Measurements from ENCODE around the gene BAG5.
"Not testable (repeated sequence)": the region's sequence is repeated elsewhere in the genome, so short reads cannot be mapped to it uniquely, and the experiment has no call there.

The BAG5 gene

GRCh38 chr14:103529383-103530365 is 32.8 kb downstream of the BAG5 start:
- Histone ChIP-seq H3K4me3 (ENCODE audit: low read length) (peak overlapping the region; percentile 93), H3K27ac (ENCODE audit: low read length) (no peak overlapping the region), H3K4me1 (ENCODE audit: control insufficient read depth, low read depth, low read length) (peaks cover 4% of the 10 kb centered on the region), H3K9ac (ENCODE audit: low read length) (peak overlapping the region; percentile 70), H3K36me3 (ENCODE audit: control insufficient read depth, low read depth, low read length) (peaks cover 3% of the 10 kb centered on the region), H3K27me3 (ENCODE audit: control insufficient read depth, insufficient read depth, low read length) (peaks cover 11% of the 10 kb centered on the region), H3K9me3 (ENCODE audit: control insufficient read depth, low read depth, low read length) (no peaks in the 10 kb centered on the region)

DNA sequence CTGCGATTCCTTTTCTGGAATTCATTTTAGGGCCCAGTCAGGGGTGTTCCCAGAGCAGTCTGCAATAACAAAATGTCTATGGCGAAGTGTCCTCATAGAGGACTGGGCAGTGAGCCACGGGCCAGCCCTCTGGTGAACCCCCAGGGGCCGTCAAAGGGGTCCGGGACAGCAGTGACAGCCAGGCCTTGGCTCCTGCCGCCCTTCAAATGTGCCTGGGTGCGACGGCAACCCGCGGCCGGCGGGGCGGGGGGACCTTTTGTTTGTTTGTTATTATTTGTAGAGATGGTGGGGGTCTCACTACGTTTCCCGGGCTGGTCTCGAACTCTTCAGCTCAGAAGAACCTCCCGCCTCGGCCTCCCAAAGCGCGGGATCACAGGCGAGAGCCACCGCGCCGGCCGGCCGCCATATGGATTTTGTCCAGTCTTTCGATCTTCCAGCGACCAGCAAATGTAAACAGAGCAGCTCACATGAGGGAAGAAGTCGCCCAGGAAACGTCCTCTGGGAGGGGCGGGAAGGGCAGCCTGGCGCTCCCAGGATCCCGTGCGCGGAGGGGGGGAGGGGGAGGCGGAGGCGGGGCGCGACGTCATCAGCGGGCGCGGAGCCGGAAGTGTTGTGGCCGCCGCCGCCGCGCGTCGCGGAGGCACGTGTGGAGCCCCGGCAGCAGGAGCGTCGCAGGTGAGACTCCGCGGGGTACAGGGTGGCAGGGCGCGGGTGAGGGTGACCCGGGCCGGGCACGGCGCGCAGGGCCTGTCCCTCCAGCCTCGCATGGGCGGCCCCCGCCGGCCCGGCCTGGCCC is 33.7 kb downstream of the BAG5 start, which contains the start of gene TRMT61A:
TRMT61A (plus strand) TSS at position 610 of the 796 bp plus-strand sequence. CDS start 783 bp downstream, outside the sequence.
- Histone ChIP-seq H3K27me3 (ENCODE audit: control insufficient read depth, insufficient read depth, low read length) (peaks cover 20% of the 10 kb centered on the region), H3K4me1 (ENCODE audit: control insufficient read depth, low read depth, low read length) (peaks cover 4% of the 10 kb centered on the region), H3K9me3 (ENCODE audit: control insufficient read depth, low read depth, low read length) (no peaks in the 10 kb centered on the region), H3K9ac (ENCODE audit: low read length) (peak within 1 kb of the TSS; percentile 70), H3K4me3 (ENCODE audit: low read length) (peak within 1 kb of the TSS; percentile 93), H3K27ac (ENCODE audit: low read length) (peak within 1 kb of the TSS; percentile 63), H3K36me3 (ENCODE audit: control insufficient read depth, low read depth, low read length) (peaks cover 3% of the 10 kb centered on the region)

DNA sequence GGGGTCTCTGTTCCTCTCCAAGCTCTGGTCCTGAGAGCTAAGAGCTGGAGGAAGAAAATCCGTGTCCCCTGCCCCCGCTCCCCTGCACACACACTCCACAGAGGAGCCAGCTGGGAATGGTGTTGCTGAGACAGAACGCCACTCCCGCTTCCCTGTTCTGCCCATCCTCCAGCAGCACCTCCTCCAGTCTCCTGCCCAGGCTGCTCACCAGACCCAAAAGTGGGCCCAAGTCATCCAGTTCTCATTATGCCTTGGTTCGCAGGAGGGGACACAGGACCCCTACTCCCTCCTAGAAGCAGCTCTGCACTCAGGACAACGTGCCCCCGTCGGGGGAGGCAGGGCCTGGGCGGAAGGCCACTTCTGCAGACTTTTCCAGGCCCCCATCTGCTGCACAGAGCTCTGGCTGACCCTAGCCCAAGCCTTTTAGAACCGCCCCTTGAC is 34.3 kb downstream of the BAG5 start:
- Histone ChIP-seq H3K9ac (ENCODE audit: low read length) (peak overlapping the region; percentile 68), H3K4me3 (ENCODE audit: low read length) (peak overlapping the region; percentile 71), H3K36me3 (ENCODE audit: control insufficient read depth, low read depth, low read length) (peaks cover 3% of the 10 kb centered on the region), H3K27me3 (ENCODE audit: control insufficient read depth, insufficient read depth, low read length) (peaks cover 26% of the 10 kb centered on the region), H3K27ac (ENCODE audit: low read length) (no peak overlapping the region), H3K9me3 (ENCODE audit: control insufficient read depth, low read depth, low read length) (no peaks in the 10 kb centered on the region), H3K4me1 (ENCODE audit: control insufficient read depth, low read depth, low read length) (peaks cover 4% of the 10 kb centered on the region)

- H3K27ac ChIP-seq (ENCODE audit: low read length) = no peak overlapping the region
- H3K36me3 ChIP-seq (ENCODE audit: control insufficient read depth, low read depth, low read length) = peaks cover 3% of the 10 kb centered on the region
- H3K27me3 ChIP-seq (ENCODE audit: control insufficient read depth, insufficient read depth, low read length) = peaks cover 30% of the 10 kb centered on the region
- H3K9me3 ChIP-seq (ENCODE audit: control insufficient read depth, low read depth, low read length) = no peaks in the 10 kb centered on the region
- no peak overlapping the region for H3K4me3 ChIP-seq (ENCODE audit: low read length)
- no peak overlapping the region for H3K9ac ChIP-seq (ENCODE audit: low read length)
- H3K4me1 ChIP-seq (ENCODE audit: control insufficient read depth, low read depth, low read length) = peaks cover 4% of the 10 kb centered on the region
Measured at GRCh38 chr14:103527408-103528145, 34.9 kb downstream of the BAG5 start.

GRCh38 chr14:103526914-103527248 is 35.6 kb downstream of the BAG5 start:
- Histone ChIP-seq H3K4me1 (ENCODE audit: control insufficient read depth, low read depth, low read length) (peaks cover 4% of the 10 kb centered on the region), H3K27me3 (ENCODE audit: control insufficient read depth, insufficient read depth, low read length) (peaks cover 30% of the 10 kb centered on the region), H3K9ac (ENCODE audit: low read length) (no peak overlapping the region), H3K27ac (ENCODE audit: low read length) (no peak overlapping the region), H3K36me3 (ENCODE audit: control insufficient read depth, low read depth, low read length) (no peaks in the 10 kb centered on the region), H3K9me3 (ENCODE audit: control insufficient read depth, low read depth, low read length) (no peaks in the 10 kb centered on the region), H3K4me3 (ENCODE audit: low read length) (no peak overlapping the region)

DNA sequence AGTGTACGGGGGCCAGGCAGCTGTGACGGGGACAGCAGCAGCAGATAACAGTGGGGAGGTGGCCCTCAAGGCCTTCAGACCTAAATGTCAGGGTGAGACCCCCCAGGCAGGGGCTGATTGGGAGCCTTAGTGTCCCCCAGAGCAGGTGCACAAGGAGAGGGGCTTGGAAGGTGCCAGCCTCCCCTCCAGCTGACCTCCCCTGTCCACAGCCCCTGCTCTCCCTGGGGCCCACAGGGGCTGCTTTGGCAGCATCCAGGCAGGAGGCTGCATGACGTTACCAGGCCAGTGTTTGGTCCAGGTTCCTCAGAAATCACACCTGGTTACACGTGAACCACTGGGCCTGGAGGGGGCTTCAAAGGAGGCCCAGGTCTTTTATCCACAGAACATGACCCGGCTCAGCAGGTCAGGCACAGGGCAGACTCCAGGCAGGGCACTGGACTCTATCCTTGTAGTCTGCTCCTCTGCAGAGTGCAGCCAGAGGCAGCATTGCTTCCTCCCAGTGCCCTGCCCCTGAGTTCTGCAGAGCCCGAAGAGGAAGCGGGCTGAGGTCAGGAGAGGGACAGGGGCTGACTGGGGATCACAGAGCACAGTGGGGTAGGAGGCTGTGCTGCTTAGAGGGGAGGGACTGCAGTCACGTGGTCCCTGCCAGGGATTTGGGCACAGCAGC is 36.1 kb downstream of the BAG5 start:
- Histone ChIP-seq H3K4me1 (ENCODE audit: control insufficient read depth, low read depth, low read length) (peaks cover 4% of the 10 kb centered on the region), H3K4me3 (ENCODE audit: low read length) (no peak overlapping the region), H3K27ac (ENCODE audit: low read length) (no peak overlapping the region)

DNA sequence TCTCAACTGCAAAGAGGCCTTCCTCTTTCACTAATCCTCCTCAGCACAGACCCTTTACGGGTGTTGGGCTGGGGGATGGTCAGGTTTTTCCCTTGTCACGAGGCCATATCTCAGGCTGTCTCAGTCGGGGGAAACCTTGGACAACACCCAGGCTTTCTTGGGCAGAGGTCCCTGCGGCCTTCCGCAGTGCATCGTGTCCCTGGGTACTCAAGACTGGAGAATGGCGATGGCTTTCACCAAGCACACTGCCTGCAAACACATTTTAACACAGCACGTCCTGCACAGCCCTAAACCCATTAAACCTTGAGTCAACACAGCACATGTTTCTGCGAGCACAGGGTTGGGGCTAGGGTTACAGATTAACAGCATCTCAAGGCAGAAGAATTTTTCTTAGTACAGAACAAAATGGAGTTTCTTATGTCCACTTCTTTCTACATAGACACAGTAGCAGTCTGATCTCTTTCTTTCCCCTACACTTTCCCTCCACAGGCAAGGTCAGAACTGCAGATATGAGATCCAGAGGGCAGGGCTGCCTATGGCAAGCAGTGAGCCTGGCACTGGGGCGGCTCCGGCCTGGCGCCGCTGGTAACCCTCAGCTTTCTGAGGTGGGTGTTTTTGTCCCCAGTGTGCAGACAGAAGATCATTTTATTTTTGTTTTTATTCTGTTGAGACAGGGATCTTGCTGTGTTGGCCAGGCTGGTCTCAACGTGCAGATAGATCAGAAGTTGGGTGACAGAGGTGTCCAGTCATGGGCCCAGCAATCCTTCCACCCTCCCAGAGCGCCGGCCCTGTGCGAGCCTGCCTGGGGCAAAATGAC is 36.8 kb downstream of the BAG5 start:
- H3K9me3 ChIP-seq (ENCODE audit: control insufficient read depth, low read depth, low read length); H3K27ac ChIP-seq (ENCODE audit: low read length); H3K36me3 ChIP-seq (ENCODE audit: control insufficient read depth, low read depth, low read length); H3K4me1 ChIP-seq (ENCODE audit: control insufficient read depth, low read depth, low read length); H3K9ac ChIP-seq (ENCODE audit: low read length); H3K4me3 ChIP-seq (ENCODE audit: low read length): not testable (repeated sequence)
- peaks cover 30% of the 10 kb centered on the region for H3K27me3 ChIP-seq (ENCODE audit: control insufficient read depth, insufficient read depth, low read length)

More for the DNA sequence above, 36.1 kb downstream of the BAG5 start:
- Histone ChIP-seq H3K9me3 (ENCODE audit: control insufficient read depth, low read depth, low read length) (no peaks in the 10 kb centered on the region), H3K9ac (ENCODE audit: low read length) (no peak overlapping the region), H3K27me3 (ENCODE audit: control insufficient read depth, insufficient read depth, low read length) (peaks cover 30% of the 10 kb centered on the region), H3K36me3 (ENCODE audit: control insufficient read depth, low read depth, low read length) (no peaks in the 10 kb centered on the region)

GRCh38 chr14:103524002-103524935 is 38.2 kb downstream of the BAG5 start:
- Histone ChIP-seq H3K27ac (ENCODE audit: low read length) (no peak overlapping the region), H3K9me3 (ENCODE audit: control insufficient read depth, low read depth, low read length) (no peaks in the 10 kb centered on the region), H3K27me3 (ENCODE audit: control insufficient read depth, insufficient read depth, low read length) (peaks cover 30% of the 10 kb centered on the region), H3K9ac (ENCODE audit: low read length) (no peak overlapping the region), H3K4me1 (ENCODE audit: control insufficient read depth, low read depth, low read length) (peaks cover 4% of the 10 kb centered on the region), H3K36me3 (ENCODE audit: control insufficient read depth, low read depth, low read length) (peaks cover 12% of the 10 kb centered on the region), H3K4me3 (ENCODE audit: low read length) (peak overlapping the region; percentile 59)

- no peak overlapping the region for H3K9ac ChIP-seq (ENCODE audit: low read length)
- H3K9me3 ChIP-seq (ENCODE audit: control insufficient read depth, low read depth, low read length) = no peaks in the 10 kb centered on the region
- H3K36me3 ChIP-seq (ENCODE audit: control insufficient read depth, low read depth, low read length) = peaks cover 12% of the 10 kb centered on the region
- H3K27ac ChIP-seq (ENCODE audit: low read length) = no peak overlapping the region
- peaks cover 30% of the 10 kb centered on the region for H3K27me3 ChIP-seq (ENCODE audit: control insufficient read depth, insufficient read depth, low read length)
- peak overlapping the region; percentile 59 for H3K4me3 ChIP-seq (ENCODE audit: low read length)
- H3K4me1 ChIP-seq (ENCODE audit: control insufficient read depth, low read depth, low read length) = peaks cover 3% of the 10 kb centered on the region
Measured at GRCh38 chr14:103523575-103523954, 38.9 kb downstream of the BAG5 start.
